ENCODE data around the gene MFN1. TPM values are rescaled to one million over a fixed set of nuclear protein-coding genes. Genes with fewer than 3 reads are reported as not detected.

Gene MFN1
- total RNA-seq, 1 donor from 2014 or later = 50.3 TPM

GRCh38 chr3:179404307-179404706, 56.8 kb downstream of the MFN1 start:
- Mint-ChIP-seq H3K36me3 (ENCODE audit: low read depth) (peaks cover 16% of the 10 kb centered on the region), H3K27ac (ENCODE audit: unreplicated experiment) (no peak overlapping the region), H3K27me3 (ENCODE audit: low read depth) (no peaks in the 10 kb centered on the region), H3K4me1 (ENCODE audit: low read depth) (peaks cover 20% of the 10 kb centered on the region), H3K4me3 (ENCODE audit: unreplicated experiment) (no peak overlapping the region), H3K9me3 (ENCODE audit: low read depth) (no peaks in the 10 kb centered on the region)
- no peak for DNase-seq (ENCODE audit: low spot score)
- no peak for TF ChIP-seq CTCF (IDR thresholded peaks at IDR 0.05)

- no peak for DNase-seq (ENCODE audit: low spot score)
- Mint-ChIP-seq H3K9me3 (ENCODE audit: low read depth) (no peaks in the 10 kb centered on the region), H3K4me1 (ENCODE audit: low read depth) (peaks cover 10% of the 10 kb centered on the region), H3K4me3 (ENCODE audit: unreplicated experiment) (no peak overlapping the region), H3K27ac (ENCODE audit: unreplicated experiment) (no peak overlapping the region), H3K36me3 (ENCODE audit: low read depth) (peaks cover 19% of the 10 kb centered on the region), H3K27me3 (ENCODE audit: low read depth) (no peaks in the 10 kb centered on the region)
- no peak for TF ChIP-seq CTCF (IDR thresholded peaks at IDR 0.05)
These were observed 62.8 kb downstream of the MFN1 start for GRCh38 chr3:179410331-179410730.

- Mint-ChIP-seq H3K4me1 (ENCODE audit: low read depth) (peaks cover 15% of the 10 kb centered on the region), H3K36me3 (ENCODE audit: low read depth) (peaks cover 19% of the 10 kb centered on the region), H3K27ac (ENCODE audit: unreplicated experiment) (no peak overlapping the region), H3K27me3 (ENCODE audit: low read depth) (no peaks in the 10 kb centered on the region), H3K9me3 (ENCODE audit: low read depth) (no peaks in the 10 kb centered on the region), H3K4me3 (ENCODE audit: unreplicated experiment) (no peak overlapping the region)
- no peak for TF ChIP-seq CTCF (IDR thresholded peaks at IDR 0.05)
- no peak for DNase-seq (ENCODE audit: low spot score)
These were observed 63.5 kb downstream of the MFN1 start for GRCh38 chr3:179410999-179411398.

- no peak for TF ChIP-seq CTCF (IDR thresholded peaks at IDR 0.05)
- Mint-ChIP-seq H3K9me3 (ENCODE audit: low read depth) (no peaks in the 10 kb centered on the region), H3K36me3 (ENCODE audit: low read depth) (peaks cover 24% of the 10 kb centered on the region), H3K27ac (ENCODE audit: unreplicated experiment) (no peak overlapping the region), H3K4me3 (ENCODE audit: unreplicated experiment) (no peak overlapping the region), H3K27me3 (ENCODE audit: low read depth) (no peaks in the 10 kb centered on the region), H3K4me1 (ENCODE audit: low read depth) (peaks cover 33% of the 10 kb centered on the region)
- DNase-seq (ENCODE audit: low spot score) = no peak
These were observed 67.3 kb downstream of the MFN1 start for GRCh38 chr3:179414804-179415203.

- Mint-ChIP-seq H3K4me1 (ENCODE audit: low read depth) (peaks cover 33% of the 10 kb centered on the region), H3K4me3 (ENCODE audit: unreplicated experiment) (no peak overlapping the region), H3K36me3 (ENCODE audit: low read depth) (peaks cover 21% of the 10 kb centered on the region), H3K27me3 (ENCODE audit: low read depth) (no peaks in the 10 kb centered on the region), H3K9me3 (ENCODE audit: low read depth) (no peaks in the 10 kb centered on the region), H3K27ac (ENCODE audit: unreplicated experiment) (no peak overlapping the region)
- no peak for TF ChIP-seq CTCF (IDR thresholded peaks at IDR 0.05)
- DNase-seq (ENCODE audit: low spot score) = no peak
These were observed 67.9 kb downstream of the MFN1 start for GRCh38 chr3:179415377-179415776.

All from chondrocyte (in vitro differentiated cells).